T follicular helper cell (primary cell): ENCODE data around the gene UQCRFS1.
"Not testable (repeated sequence)": the region's sequence is repeated elsewhere in the genome, so short reads cannot be mapped to it uniquely, and the experiment has no call there.

Source experiments
- DNase-seq: peaks from one replicate; pipeline ENCODE4 v3.0.0-alpha.2; 2020; ENCODE audit warnings: low read depth

The UQCRFS1 gene

DNA sequence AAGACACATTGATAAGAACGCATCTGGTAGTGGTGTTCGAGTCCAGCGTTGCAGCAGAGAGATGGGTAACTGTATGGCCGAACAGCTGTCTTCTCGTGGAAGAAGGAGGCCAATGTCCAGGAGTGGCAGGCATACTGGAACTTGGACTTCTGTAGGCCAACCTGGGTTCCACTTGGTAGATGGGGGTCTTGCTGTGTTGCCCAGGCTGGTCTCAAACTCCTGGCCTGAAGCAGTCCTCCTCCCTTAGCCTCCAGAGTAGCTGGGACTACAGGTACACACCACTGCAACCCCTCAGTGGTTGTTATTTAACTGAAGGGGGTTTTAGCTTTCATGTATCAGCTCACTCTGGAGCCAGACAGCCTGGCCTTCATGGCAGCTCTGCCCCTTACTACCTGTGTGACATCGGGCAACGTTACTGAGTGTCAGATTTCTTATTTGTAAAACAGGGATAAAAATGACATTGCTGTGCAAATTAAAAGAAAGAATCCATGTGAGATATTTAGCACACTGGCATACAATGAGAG is 2.4 kb upstream of the UQCRFS1 start:
- DNase-seq: no peak

DNA sequence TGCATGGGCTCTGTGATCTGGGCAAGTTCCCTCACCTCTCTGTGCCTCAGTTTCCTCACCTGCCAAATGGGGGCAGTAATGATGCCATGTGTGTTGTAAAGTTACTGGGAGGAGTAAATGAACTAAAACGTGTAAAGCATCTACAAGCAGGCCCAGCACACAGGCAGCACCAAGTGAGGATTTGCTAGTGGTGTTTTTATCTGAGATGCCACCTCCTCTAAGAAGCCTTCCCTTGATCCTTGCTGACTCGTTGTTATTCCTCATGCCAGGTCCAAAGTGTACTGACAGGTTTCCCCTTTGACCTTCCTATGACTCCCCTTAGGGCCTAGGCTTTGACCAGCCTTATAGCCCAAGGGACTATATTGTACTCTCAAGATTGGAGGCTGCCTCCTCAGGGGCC is 1.5 kb upstream of the UQCRFS1 start:
- DNase-seq: no peak

DNA sequence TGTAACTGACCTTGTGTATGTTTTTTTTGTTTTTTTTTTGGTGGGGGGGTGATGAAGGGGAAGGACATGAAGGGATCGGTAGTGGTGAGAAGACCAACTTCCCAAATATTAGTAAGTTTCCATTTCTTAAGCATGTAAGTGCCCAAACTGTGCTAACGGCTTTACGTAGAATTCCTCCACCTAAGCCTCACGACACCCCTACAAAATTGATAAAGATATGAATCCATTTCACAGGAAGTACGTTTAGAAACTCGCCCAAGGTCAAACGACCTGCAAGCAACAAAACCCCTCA is 649 bp downstream of the UQCRFS1 start:
- no peak for DNase-seq

- no peak for DNase-seq
These were observed 1.2 kb downstream of the UQCRFS1 start for GRCh38 chr19:29211562-29212355.

- not testable (repeated sequence) for DNase-seq
These were observed 1.9 kb downstream of the UQCRFS1 start for GRCh38 chr19:29211041-29211440.

DNA sequence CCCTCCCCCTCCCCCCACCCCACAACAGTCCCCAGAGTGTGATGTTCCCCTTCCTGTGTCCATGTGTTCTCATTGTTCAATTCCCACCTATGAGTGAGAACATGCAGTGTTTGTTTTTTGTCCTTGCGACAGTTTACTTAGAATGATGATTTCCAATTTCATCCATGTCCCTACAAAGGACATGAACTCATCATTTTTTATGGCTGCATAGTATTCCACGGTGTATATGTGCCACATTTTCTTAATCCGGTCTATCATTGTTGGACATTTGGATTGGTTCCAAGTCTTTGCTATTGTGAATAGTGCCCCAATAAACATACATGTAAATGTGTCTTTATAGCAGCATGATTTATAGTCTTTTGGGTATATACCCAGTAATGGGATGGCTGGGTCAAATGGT is 2.4 kb downstream of the UQCRFS1 start:
- not testable (repeated sequence) for DNase-seq

DNA sequence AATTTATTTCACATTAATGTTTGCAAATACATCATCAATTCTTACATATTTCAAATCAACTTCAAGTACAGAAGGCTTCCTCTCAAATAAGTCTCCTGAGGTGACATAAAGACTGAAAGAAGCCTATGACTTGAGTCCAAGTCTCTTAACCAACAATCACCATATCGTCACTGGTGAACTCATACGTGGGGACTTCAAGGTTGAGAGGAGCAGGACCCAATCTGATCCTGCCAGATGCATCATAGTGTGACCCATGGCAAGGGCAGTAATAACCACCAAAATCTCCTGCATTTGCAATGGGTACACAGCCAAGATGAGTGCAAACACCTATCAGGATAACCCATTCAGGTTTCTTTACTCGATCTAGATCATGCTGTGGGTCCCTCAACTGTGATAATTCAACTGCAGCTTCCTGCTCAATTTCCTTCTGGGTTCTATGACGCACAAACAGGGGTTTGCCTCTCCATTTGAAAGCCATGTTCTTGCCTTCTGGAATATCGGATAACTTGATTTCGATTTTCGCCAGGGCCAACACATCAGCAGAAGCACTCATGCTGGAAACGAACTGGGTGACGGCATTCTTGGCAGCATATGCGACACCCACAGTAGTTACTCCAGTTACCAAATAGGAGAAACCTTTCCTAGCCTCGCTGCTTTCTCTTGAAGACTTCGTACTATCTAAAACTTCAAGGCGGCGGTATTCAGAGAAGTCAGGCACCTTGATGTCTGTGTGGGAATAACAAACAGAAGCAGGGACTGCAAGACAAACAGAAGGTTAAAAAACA is 5.4 kb downstream of the UQCRFS1 start:
- DNase-seq: not testable (repeated sequence)

GRCh38 chr19:29206453-29206852 is 6.5 kb downstream of the UQCRFS1 start:
- DNase-seq: no peak

DNA sequence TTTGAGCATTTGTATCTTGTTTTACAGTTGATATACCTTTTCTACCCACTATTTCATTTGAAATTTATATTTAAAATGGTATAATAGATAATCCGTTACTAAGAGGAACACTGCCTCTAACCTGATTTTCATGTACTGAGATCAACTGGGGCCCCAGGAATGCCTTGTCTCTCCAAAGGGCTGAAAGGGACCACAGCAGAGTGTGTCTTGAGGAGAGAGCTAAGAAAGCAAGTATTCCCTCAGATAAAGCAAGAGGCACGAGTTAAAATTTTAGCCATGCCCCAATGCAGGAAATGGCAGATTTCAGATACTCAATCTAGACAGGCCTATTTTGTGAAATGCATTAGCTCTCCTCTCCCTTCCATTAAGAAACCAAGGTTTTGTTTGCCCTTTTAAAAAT is 10.7 kb downstream of the UQCRFS1 start:
- no peak for DNase-seq

- DNase-seq: no peak
These were observed 11.1 kb downstream of the UQCRFS1 start for GRCh38 chr19:29201855-29202254.

DNA sequence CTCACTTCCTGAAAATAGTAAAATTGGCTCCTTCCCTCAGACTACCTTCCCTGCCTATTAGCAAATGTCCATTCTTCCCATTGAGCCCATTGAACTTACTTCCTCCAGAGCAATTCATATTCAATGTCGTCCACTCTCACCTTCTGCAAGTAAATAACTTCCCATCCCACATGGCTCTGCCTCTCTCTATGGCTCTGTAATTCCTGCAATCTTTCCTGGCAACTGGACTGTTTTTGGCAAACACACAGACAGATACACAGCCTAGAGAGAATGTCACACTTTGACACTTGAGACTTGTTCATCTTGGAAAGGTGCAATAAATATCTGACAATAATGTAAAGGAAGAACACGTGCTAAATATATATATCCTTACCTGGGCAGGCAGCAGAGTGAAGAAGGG is 18.3 kb downstream of the UQCRFS1 start:
- DNase-seq: no peak

DNA sequence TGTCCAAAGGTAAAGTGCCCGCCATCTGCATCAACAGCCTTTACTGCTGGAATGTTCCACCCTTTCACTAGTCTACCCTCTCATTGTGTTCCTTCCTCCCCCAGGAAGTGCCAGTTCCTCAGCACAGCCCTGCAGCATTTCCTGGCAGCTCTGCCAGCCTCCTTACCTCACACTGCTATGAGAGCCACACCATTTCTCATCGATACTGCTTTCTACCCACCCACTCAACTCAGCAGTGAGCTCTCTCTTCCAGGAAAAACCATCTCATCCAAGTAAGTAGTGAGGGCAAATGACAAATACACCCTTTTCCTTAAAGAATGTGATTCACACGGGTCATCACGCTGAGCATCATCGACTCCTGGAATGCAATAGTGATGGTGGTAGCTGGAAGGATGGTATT is 19.8 kb downstream of the UQCRFS1 start:
- no peak for DNase-seq

DNA sequence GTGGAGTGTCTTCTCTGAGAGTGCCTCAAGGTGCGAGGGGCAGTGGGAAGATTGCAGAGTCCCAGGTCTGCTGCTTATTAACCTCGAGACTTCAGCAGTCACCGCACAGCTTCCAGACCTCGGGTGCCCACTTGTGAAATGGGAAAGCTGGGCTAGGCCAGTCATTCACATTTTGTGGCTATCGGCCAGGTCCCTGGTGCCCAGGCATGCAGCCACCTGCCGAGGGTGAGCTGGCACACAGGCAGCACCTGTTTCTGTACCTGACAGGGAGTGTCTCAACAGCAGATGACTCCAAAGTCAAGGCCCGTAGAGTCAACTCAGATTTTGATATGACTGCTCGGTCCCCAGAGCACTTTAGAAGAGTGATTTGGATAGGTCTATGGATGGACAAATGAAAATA is 21.9 kb downstream of the UQCRFS1 start:
- no peak for DNase-seq

DNA sequence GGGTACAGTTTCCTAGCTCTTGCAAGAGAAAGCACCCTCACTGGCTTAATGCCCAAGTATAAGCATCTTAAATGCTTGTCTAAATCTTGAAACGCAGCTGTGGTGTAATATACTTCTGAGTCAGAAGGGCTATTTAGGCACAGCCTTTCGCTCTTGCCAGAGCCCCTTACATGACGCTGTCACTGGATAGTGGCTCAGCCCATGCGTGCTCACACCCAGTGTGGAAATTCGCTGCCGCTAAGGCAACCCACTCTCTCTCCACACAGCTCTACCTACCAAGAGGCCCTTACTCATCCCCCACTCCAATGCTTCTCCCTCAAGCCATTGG is 24.0 kb downstream of the UQCRFS1 start:
- no peak for DNase-seq

DNA sequence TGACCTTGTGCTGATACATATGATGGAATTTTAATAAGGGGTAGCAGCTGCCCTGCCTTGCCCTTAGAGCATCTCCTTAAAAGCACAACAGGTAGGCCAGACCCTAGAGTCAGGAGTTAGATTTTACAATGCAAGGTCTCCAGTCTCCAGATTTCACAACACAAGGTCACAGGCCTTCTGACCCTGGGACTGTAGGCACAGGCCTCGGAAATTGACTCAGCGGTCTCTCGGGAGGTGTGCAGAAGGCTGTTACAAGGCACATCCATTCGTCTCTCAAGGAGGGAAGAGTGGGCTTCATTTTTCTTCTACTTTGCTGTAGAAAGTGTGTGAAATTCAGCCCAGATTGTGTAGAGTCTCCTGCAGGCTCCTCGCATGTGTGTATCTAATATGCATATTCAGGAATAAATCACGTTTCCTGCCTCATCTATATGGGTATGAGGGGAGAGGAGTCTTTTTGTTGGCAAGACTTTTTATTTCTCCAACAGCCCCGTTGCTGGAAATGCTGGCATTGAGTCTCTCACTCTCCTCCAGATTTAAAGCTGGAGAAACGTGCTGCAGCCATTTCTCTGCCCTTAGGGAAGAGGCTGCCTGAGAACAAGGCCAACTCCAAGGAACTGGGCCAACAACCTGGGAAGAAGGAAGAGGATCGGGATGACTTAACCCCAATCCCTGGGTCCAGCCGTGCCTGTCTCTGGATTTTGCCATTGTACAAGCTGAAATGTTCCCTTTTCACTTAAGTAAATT is 24.5 kb downstream of the UQCRFS1 start:
- no peak for DNase-seq

GRCh38 chr19:29187676-29188075 is 25.3 kb downstream of the UQCRFS1 start:
- no peak for DNase-seq

DNA sequence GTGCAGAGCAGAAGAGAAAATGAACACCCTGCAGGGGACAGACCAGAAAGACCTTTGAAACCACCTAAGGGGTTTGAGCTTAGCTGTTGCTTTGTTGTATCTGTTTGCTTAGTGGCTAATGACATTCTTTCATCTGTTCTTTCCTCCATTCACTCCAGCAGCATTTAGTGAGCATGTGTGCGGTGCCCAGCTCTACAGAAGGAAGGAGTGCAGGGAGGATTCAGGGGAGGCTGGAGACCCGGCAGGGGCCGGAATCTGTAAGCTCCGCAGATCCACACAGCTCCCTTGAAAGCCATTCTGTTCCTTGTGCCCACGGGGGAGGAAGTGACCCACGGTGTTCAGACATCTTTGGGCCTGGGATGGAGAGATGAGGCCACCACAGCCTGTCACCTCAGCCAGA is 27.5 kb downstream of the UQCRFS1 start:
- no peak for DNase-seq

DNA sequence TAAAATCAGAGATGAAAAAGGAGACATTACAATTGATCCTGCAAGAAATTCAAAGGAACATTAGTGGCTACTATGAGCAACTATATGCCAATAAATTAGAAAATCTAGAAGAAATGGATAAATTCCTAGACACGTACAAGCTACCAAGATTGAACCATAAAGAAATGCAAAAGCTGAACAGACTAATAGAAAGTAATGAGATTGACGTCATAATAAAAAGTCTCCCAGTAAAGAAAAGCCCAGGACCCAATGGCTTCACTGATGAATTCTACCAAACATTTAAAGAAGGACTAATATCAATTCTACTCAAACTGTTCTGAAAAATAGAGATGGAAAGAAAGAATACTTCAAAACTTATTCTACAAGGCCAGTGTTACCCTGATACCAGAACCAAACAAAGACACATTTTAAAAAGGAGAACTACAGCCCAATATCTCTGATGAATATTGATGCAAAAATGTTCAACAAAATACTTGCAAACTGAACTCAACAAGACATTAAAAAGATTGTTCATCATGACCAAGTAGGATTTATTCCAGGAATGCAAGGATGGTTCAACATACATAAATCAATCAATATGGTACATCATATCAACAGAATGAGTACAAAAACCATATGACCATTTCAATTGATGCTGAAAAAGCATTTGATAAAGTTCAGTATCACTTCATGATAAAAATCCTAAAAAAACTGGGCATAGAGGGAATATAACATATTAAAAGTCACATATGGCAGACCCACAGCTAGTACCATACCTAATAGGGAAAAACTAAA is 35.8 kb downstream of the UQCRFS1 start:
- no peak for DNase-seq

- no peak for DNase-seq
These were observed 39.1 kb downstream of the UQCRFS1 start for GRCh38 chr19:29173896-29174295.

DNA sequence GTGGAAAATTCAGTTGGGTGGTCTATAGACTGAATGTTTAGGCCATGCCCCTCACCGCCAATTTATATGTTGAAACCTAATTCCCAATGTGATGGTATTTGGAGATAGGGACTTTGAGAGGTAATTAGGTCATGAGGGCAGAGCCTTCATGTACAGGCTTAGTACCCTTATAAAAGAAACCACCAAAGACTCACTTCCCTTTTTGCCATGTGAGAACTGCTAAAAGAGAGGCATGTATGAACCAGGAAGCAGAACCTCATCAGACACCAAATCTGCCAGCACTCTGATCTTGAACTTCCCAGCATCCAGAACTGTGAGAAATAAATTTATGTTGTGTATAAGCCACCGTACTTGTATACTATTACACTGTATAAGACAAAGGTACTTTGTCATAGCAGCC is 40.6 kb downstream of the UQCRFS1 start:
- DNase-seq: no peak

DNA sequence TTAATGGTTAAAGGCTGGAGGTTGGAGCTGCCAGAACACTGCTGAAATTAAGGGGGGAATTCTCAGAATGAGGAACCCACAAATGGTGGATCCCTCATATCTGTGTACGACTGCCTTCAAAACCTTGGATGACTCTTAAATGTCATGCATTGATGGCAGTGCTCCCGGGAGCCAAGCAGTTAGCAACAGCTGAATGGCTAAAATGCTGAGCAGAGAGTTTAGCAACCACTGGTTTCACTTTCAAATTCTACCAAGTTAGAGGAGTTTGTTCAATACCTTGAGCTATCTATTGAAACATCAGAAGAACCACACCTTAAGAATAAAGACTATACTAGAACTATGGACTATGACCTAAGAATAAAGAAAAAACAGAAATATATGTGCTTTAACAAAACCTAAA is 41.4 kb downstream of the UQCRFS1 start:
- no peak for DNase-seq

DNA sequence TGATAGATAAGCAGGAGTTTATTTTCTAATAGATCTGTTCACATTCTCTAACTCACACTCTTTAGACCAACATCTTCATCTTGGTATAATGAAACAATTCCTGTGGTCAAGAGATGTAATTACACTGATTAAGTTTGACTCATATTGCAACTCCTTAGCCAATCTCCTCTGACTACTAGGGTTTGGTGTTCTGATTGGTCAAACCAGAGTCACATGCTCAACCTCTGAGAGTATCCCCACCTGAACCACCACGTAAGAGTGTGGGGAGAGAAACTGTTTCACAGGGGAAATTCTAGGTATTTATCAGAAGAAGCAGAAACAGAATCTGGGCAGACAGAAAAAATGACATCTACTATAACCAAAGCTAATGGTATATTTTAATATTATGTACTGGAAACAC is 42.4 kb downstream of the UQCRFS1 start:
- DNase-seq: no peak
